Left colon (tissue), 2 donors: Measurements from ENCODE around the gene NLRP5. TPM values are rescaled to one million over a fixed set of nuclear protein-coding genes. Genes with fewer than 3 reads are reported as not detected.
"Not testable (repeated sequence)": the region's sequence is repeated elsewhere in the genome, so short reads cannot be mapped to it uniquely, and the experiment has no call there.

Experiments
- ATAC-seq: fragments of 200-7000 bp; cut with Tn5 transposase; one replicate; pipeline ENCODE4 v1.9.1; 2020; ENCODE audit warnings: mild to moderate bottlenecking, moderate library complexity
- DNase-seq, 2 donors: peaks; one replicate each; pipeline ENCODE4 v3.0.0-alpha.2; 2020
- intact Hi-C, 2 donors: fragments of 100-400 bp; cut with DNase I in 1 of 2; cut with micrococcal nuclease in 1 of 2; formaldehyde crosslinking; loops; one replicate each; pipeline versions ENCODE4 v1.11.2 to v1.14.0; 2022; cut with DNase I, micrococcal nuclease
- long read RNA-seq: library from polyadenylated mRNA; unstranded; transcript quantifications from one replicate; pipeline ENCODE4 v2.0.0, GENCODE V29; 2021
- total RNA-seq, 2 donors: library from RNA; stranded (reverse); fragmentation: NEBNext Ultra II Directional; extraction: Animal tissue kit (Norgen Biotek cat#: 25700); gene quantifications; one replicate each; pipeline ENCODE4 v1.2.1, GENCODE V29; 2021
- donor health status: DM: no; HTN: no; CAD: no.
- donor health status: DM: yes; HTN: yes; CAD: no.

NLRP5 gene
- not detected for total RNA-seq
- long read RNA-seq: 0 reads

- DNase-seq: no peak
- no peak for ATAC-seq
- intact Hi-C loops: no loop called here
Measured at GRCh38 chr19:55986487-55986886, at the start of gene NLRP5. NLRP5 (plus strand) TSS chr19:55986775.

DNA sequence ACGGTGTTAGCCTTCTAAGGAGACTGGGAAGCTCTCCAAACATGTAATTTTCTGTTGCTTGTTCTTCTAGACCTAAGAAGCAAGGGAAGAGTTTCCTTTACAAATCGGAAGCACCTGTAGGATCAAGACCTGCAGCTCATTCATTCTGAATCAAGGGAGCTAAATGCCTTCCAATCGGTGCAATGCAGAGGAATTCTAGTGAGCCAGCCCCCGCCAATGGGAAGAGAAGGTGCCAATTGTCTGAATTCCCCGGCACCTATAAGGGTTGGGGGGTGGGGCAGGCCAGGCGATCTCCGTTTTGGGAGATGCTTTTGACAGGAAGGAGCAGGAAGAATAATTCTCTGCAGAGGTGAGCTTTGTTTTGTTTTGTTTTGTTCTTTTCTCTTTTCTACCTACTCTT, 47.4 kb upstream of the NLRP5 start:
- DNase-seq (no peak), ATAC-seq (no peak)
- intact Hi-C loops: no loop called here

DNA sequence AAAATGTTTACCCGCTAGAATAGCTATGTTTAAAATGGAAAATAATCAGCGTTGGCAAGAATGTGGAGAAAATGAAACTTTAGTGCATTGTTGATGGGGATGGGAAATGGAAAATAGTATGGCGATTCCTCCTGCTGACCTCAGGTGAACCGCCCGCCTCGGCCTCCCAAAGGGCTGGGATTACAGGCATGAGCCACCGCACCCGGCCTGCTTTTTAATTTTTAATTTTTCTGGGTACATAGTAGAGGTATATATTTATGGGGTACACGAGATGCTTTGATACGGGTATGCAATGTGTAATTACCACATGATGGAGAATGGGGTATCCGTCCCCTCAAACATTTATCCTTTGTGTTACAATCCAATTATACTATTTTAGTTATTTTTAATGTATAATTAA, 46.3 kb upstream of the NLRP5 start:
- ATAC-seq (no peak), DNase-seq (no peak)
- intact Hi-C loops: no loop called here

GRCh38 chr19:55947532-55947931, 39.0 kb upstream of the NLRP5 start, which contains the start of gene NLRP8:
NLRP8 (plus strand) TSS chr19:55947832.
- no peak for DNase-seq
- no peak for ATAC-seq
- intact Hi-C loops: no loop called here

GRCh38 chr19:55950566-55950965, 36.0 kb upstream of the NLRP5 start:
- intact Hi-C loops, ATAC-seq, DNase-seq: not testable (repeated sequence)

DNA sequence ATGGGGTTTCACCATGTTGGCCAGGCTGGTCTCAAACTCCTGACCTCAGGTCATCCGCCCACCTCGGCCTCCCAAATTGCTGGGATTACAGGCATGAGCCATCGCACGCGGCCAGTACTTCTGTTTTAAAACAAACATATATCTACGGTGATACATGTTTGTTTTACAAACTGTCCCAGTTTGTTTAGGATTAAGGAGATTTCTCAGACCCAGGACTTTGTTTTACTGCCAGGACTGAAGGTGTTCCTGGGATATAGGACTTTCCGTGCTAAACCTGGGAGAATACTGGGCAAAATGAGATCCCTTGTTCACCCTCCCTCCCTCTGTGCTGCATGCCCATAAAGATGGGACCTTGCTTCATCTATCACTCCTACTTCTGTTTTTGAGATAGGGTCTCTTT, 30.1 kb upstream of the NLRP5 start:
- DNase-seq: no peak
- ATAC-seq: no peak
- intact Hi-C loops: no loop called here

DNA sequence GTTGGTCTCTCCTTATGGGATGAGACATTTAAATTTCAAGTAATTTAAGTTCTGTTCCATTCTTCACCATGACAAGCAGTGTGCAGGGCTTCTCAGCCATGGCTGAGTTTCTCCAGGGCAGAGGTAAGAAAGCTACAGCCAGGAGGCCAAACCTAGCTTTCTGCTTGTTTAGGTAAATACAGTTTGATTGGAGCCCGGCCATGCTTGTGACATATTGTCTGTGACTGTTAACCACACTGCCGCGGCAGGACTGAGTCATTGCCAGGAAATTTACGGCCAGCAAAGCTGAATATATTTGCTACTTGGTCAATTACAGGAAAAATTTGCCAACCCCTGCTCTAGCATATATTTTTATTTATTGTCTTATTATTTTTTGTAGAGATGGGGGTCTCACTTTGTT, 28.2 kb upstream of the NLRP5 start:
- ATAC-seq: no peak
- no peak for DNase-seq
- intact Hi-C loops: no loop called here

DNA sequence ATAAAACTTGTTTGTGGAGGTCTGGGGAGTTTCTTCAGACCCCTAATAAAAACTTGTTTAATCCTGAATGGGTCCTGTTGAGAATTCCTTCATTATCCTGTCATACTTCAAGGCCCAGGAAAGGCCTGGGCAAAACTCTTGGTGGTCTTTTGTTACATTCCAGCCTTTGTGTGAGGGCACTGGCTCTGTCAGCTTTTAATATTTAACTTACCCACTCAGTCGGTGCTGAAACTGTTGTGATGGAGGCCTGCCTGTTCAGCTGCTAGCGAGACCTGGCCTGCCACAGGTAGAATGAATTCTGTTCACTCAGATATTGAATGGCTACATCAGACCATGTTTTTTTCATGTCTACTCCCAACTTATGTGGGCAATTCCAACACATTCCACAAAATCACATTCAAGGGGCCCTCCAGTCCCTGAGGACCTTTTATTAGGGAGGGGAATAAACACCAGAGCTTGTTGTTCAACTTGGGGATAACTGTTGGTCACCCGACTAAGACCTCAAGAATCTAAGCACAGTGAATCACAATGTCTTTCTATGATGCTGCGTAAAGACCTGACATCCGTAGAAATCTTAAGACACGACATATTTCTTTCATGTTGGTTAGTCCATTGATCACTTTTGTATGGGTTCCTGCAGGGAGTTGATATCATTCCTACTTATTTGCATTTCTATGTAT, 26.4 kb upstream of the NLRP5 start:
- no peak for ATAC-seq
- intact Hi-C loops: no loop called here
- DNase-seq: no peak

GRCh38 chr19:55962186-55962585, 24.4 kb upstream of the NLRP5 start:
- DNase-seq (no peak), ATAC-seq (no peak)
- intact Hi-C loops: no loop called here

DNA sequence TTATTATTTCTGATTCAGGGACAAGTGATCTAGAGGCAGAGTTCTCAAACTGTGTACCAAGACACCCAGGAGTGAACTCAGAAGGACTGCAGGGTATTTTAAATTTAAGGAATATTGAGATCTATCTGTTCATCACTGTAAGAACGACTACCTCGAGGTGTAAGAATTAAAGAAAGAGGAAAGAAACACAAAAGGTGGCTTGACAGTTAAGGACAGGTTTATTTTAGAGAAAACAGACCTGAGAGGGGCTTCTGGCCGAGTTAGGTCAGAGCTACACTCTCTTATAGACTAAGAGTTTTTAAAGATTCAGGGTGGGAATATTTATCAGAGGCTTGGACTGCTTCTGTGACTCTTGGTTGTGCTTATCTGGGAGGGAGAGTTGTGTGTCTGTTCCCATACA, 12.6 kb upstream of the NLRP5 start:
- intact Hi-C loops: no loop called here
- DNase-seq: no peak
- no peak for ATAC-seq

DNA sequence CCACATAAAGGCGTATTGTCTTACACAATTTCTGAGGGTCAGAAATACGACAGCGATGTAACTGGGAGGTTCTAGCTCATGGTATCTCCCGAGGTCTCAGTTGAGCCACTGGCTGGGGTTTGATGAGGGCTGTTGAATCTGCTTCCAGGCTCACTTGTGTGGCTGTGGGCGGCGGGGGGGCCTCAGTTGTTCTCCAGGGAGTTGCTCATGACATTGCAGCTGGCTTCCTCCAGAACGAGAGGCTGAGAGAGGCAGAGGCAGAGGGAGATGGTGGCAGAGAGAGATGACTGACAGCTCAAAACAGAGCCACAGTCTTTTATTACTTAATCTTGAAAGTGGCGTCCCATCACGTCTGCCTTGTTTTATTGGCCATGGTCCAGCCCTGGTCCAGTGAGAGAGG, 6.2 kb upstream of the NLRP5 start:
- ATAC-seq: no peak
- intact Hi-C loops: no loop called here
- no peak for DNase-seq

GRCh38 chr19:55985254-55985653, 1.3 kb upstream of the NLRP5 start:
- intact Hi-C loops: no loop called here
- DNase-seq: no peak
- ATAC-seq: no peak

DNA sequence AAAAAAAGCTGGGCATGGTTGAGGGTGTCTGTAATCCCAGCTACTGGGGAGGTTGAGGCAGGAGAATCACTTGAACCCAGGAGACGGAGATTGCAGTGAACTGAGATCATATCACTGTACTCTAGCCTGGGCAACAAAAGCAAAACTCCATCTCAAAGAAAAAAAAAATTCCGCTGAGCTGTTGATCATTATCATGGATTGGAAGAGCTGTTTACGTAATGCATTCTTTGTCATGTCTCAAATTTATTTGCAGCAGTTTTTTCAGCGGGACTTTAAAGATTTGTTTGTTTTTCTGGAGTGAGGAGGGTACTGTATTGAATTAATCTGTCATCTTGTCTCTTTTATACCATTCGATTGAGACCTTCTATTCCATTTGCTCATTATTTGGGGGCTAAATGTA, 4.3 kb downstream of the NLRP5 start:
- DNase-seq: no peak
- intact Hi-C loops: no loop called here
- ATAC-seq: no peak

DNA sequence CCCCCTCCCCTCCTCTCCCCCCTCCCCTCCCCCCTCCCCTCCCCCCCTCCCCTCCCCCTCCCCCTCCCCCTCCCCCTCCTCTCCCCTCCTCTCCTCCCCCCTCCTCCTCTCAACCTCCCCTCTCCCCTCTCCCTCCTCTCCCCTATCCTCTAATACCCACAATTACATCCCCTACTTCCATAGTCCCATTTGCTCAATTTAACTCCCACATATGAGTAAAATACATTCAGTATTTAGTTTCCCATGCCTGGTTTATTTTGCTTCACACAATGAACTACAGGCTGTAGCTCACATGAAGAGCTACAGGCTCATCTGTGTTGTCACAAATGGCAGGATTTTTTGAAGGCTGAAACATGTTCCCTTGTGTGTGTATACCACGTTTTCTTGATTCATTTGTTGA, 6.9 kb downstream of the NLRP5 start:
- ATAC-seq (no peak), DNase-seq (no peak)
- intact Hi-C loops: no loop called here

GRCh38 chr19:56014765-56015164, 28.2 kb downstream of the NLRP5 start:
- no peak for DNase-seq
- ATAC-seq: no peak
- intact Hi-C loops: no loop called here

GRCh38 chr19:56015756-56016155, 29.2 kb downstream of the NLRP5 start:
- ATAC-seq (no peak), DNase-seq (no peak)
- intact Hi-C loops: no loop called here

DNA sequence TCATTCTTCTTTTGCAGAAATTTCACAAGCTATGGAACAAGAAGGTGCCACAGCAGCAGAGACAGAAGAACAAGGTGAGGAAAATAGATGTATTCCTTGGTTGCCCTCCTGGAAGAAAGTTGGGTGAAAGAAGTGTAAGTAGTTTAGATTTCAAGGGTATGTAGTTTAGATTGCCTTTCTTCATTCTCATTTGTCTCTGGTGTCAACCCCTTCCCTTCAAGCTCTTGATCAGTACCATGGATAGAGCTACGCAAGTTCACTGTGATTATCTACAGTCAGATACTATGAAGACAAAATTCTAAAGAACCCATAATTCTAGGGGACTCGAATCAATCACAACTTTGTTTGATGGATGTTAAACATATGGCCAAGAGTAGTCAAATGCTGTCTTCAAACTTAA, 32.8 kb downstream of the NLRP5 start:
- intact Hi-C loops, DNase-seq, ATAC-seq: not testable (repeated sequence)

DNA sequence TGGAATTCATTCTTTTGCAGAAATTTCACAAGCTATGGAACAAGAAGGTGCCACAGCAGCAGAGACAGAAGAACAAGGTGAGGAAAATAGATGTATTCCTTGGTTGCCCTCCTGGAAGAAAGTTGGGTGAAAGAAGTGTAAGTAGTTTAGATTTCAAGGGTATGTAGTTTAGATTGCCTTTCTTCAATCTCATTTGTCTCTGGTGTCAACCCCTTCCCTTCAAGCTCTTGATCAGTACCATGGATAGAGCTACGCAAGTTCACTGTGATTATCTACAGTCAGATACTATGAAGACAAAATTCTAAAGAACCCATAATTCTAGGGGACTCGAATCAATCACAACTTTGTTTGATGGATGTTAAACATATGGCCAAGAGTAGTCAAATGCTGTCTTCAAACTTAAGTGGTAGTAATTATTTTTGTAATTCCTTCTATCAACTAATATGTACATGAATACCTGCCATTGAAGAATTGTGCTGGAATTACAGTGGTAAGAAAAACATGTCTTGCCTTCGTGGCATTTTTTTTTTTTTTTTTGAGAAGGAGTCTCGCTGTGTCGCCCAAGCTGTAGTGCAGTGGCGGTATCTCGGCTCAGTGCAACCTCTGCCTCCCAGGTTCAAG, 33.9 kb downstream of the NLRP5 start:
- DNase-seq, ATAC-seq, intact Hi-C loops: not testable (repeated sequence)

DNA sequence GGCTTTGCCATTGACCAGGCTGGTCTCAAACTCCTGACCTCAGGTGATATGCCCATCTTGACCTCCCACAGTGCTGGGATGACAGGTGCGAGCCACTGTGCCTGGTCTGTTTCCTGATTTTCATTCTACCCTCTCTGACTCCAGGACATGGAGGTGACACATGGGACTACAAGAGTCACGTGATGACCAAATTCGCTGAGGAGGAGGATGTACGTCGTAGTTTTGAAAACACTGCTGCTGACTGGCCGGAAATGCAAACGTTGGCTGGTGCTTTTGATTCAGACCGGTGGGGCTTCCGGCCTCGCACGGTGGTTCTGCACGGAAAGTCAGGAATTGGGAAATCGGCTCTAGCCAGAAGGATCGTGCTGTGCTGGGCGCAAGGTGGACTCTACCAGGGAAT, 40.2 kb downstream of the NLRP5 start:
- intact Hi-C loops: no loop called here
- no peak for DNase-seq
- no peak for ATAC-seq

DNA sequence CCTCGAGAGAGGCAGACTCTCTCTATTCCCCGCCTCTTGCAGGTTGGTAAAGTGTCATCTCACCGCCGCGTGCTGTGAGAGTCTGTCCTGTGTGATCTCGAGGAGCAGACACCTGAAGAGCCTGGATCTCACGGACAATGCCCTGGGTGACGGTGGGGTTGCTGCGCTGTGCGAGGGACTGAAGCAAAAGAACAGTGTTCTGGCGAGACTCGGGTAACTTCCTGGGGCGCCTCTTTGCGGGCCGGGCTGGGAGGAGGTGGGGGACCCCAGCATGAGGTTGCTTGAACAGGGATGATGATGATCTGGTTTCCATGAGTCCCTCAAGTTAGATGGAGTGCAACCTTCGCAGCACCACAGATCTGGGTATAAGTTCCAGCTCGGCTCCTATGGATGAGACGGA, 67.0 kb downstream of the NLRP5 start:
- DNase-seq (no peak), ATAC-seq (no peak)
- intact Hi-C loops: no loop called here
